GM12878 (cell line): Measurements from ENCODE around the gene C1QTNF9B. TPM values are rescaled to one million over a fixed set of nuclear protein-coding genes. Genes with fewer than 3 reads are reported as not detected.

Source experiments
- ATAC-seq: fragments of 200-7000 bp; cut with Tn5 transposase; 3 replicates; pipeline ENCODE4 v1.9.1; 2020; ENCODE audit warnings: mild to moderate bottlenecking, moderate library complexity
- BruUV-seq: library from RNA; stranded (reverse); fragments of 400-500 nt; replicated peaks from 2 replicates; lab custom pipeline; 2021; lab: Mats Ljungman, UMichigan
- CTCF ChIA-PET: fragments of 300-600 bp; sonication (Branson Sonifier 250); formaldehyde crosslinking; extraction: SDS; loops from one replicate; lab custom pipeline; 2021; ENCODE audit warnings: inconsistent platforms; lab: Yijun Ruan, JAX
- POLR2A ChIA-PET: fragments of 350-600 bp; formaldehyde crosslinking; extraction: SDS; loops from one replicate; lab custom pipeline; 2021; ENCODE audit warnings: inconsistent platforms; lab: Charles Lee
- RAD21 ChIA-PET: fragments of 300-600 bp; sonication (Branson Sonifier 250); formaldehyde crosslinking; loops from one replicate; lab custom pipeline; 2023; ENCODE audit warnings: antibody characterized with exemption; ENCODE audit not compliant: unreplicated experiment; lab: Charles Lee
- SMC1A ChIA-PET: fragments of 300-600 bp; sonication (Branson Sonifier 250); formaldehyde crosslinking; loops from one replicate; lab custom pipeline; 2023; ENCODE audit not compliant: unreplicated experiment, uncharacterized antibody; lab: Charles Lee
- DNase-seq: peaks from one replicate; pipeline ENCODE4 v3.0.0-alpha.2; 2011; ENCODE audit warnings: low read depth, low spot score
- FAIRE-seq: peaks from 3 replicates; lab custom pipeline; 2011; peaks lifted over from hg19 to GRCh38; lab: Jason Lieb, UNC
- H2AFZ ChIP-seq: 2 replicates; pipeline ENCODE4 v1.6.0; 2011; ENCODE audit warnings: low read depth, low read length, control low read depth; ENCODE audit not compliant: control insufficient read depth
- H3K27ac ChIP-seq: 2 replicates; pipeline ENCODE4 v1.5.1; 2011; ENCODE audit warnings: control low read depth; ENCODE audit not compliant: control insufficient read depth, insufficient read depth
- H3K27me3 ChIP-seq, 2 experiments: replicated peaks in 1 of 2; 2 replicates each; pipeline versions ENCODE4 v1.6.0 to v1.6.1; 2011; ENCODE audit warnings: low read length in 1 of 2; ENCODE audit not compliant: control insufficient read depth in 2 of 2, insufficient read depth in 2 of 2
- H3K36me3 ChIP-seq, 2 experiments: 2 replicates each; pipeline ENCODE4 v1.5.1; 2011; ENCODE audit warnings: low read length in 1 of 2; ENCODE audit not compliant: control insufficient read depth in 2 of 2, insufficient read depth in 2 of 2
- H3K4me1 ChIP-seq: 2 replicates; pipeline ENCODE4 v1.6.1; 2011; ENCODE audit warnings: mild to moderate bottlenecking, low read length, moderate library complexity, mixed read lengths; ENCODE audit not compliant: control insufficient read depth, insufficient read depth
- H3K4me2 ChIP-seq: 2 replicates; pipeline ENCODE4 v1.6.0; 2011; ENCODE audit warnings: control low read depth; ENCODE audit not compliant: control insufficient read depth, insufficient read depth
- H3K4me3 ChIP-seq: fragments of 200-600 bp; sonication (generic); 2 replicates; pipeline ENCODE4 v1.5.1; 2016
- H3K79me2 ChIP-seq: 2 replicates; pipeline ENCODE4 v1.6.0; 2011; ENCODE audit warnings: low read length; ENCODE audit not compliant: control insufficient read depth, insufficient read depth
- H3K9ac ChIP-seq: 2 replicates; pipeline ENCODE4 v1.8.0; 2011; ENCODE audit warnings: low read length, control low read depth, mixed read lengths; ENCODE audit not compliant: control insufficient read depth, insufficient read depth
- H3K9me3 ChIP-seq: replicated peaks from 3 replicates; pipeline ENCODE4 v1.5.1; 2011; ENCODE audit warnings: mild to moderate bottlenecking, low read length; ENCODE audit not compliant: control insufficient read depth, insufficient read depth
- H4K20me1 ChIP-seq: 2 replicates; pipeline ENCODE4 v1.6.0; 2011; ENCODE audit not compliant: control insufficient read depth, insufficient read depth
- BACH1 ChIP-seq: fragments of 450-650 bp; IDR thresholded peaks from 2 replicates; pipeline ENCODE4 v1.6.1; 2017; ENCODE audit warnings: mild to moderate bottlenecking, borderline replicate concordance
- BRCA1 ChIP-seq: IDR thresholded peaks from 2 replicates; pipeline ENCODE4 v1.6.1; 2011; ENCODE audit warnings: low read depth, low read length, improper control_type of control experiment
- CEBPB ChIP-seq, 2 experiments: fragments of 150-350 bp in 1 of 2; IDR thresholded peaks; 2 replicates each; pipeline ENCODE4 v1.6.1; 2012 to 2014; ENCODE audit warnings: low read depth in 2 of 2, low read length in 2 of 2, borderline replicate concordance in 1 of 2, inconsistent platforms in 1 of 2
- CREB1 ChIP-seq: IDR thresholded peaks from 2 replicates; pipeline ENCODE4 v1.6.1; 2012; ENCODE audit warnings: low read depth, mild to moderate bottlenecking, inconsistent platforms
- FOS ChIP-seq: IDR thresholded peaks from 3 replicates; pipeline ENCODE4 v1.6.1; 2011; ENCODE audit warnings: borderline replicate concordance; ENCODE audit not compliant: insufficient read length; ENCODE audit errors: extremely low read depth
- FOXM1 ChIP-seq: IDR thresholded peaks from 2 replicates; pipeline ENCODE4 v1.6.1; 2012; ENCODE audit warnings: low read depth, mild to moderate bottlenecking, inconsistent platforms, low read length, moderate library complexity
- HDAC2 ChIP-seq: fragments of 200-600 bp; sonication (generic); IDR thresholded peaks from 2 replicates; pipeline ENCODE4 v1.6.1; 2017
- IKZF1 ChIP-seq: fragments of 450-650 bp; conservative IDR thresholded peaks from 2 replicates; pipeline ENCODE4 v1.6.1; 2017; ENCODE audit warnings: antibody characterized with exemption, mild to moderate bottlenecking
- MTA3 ChIP-seq: IDR thresholded peaks from 2 replicates; pipeline ENCODE4 v1.6.1; 2012; ENCODE audit warnings: low read length, inconsistent platforms, borderline replicate concordance
- NFIC ChIP-seq: IDR thresholded peaks from 2 replicates; pipeline ENCODE4 v1.6.1; 2012; ENCODE audit warnings: low read depth, mild to moderate bottlenecking, inconsistent platforms, low read length, moderate library complexity
- NFXL1 ChIP-seq: fragments of 450-650 bp; IDR thresholded peaks from 2 replicates; pipeline ENCODE4 v1.6.1; 2017; ENCODE audit warnings: antibody characterized with exemption, mild to moderate bottlenecking, borderline replicate concordance
- NR2C2 ChIP-seq: IDR thresholded peaks from 2 replicates; pipeline ENCODE4 v1.6.1; 2011; ENCODE audit warnings: borderline replicate concordance, low read depth; ENCODE audit not compliant: control insufficient read depth, insufficient read length
- POLR2A ChIP-seq: IDR thresholded peaks from 2 replicates; pipeline ENCODE4 v1.6.1; 2011; ENCODE audit warnings: low read depth, mild to moderate bottlenecking, low read length
- POU2F2 ChIP-seq: IDR thresholded peaks from 3 replicates; pipeline ENCODE4 v1.6.1; 2011; ENCODE audit warnings: low read depth, mild to moderate bottlenecking, low read length, borderline replicate concordance
- RAD51 ChIP-seq: fragments of 450-650 bp; IDR thresholded peaks from 2 replicates; pipeline ENCODE4 v1.6.1; 2016; ENCODE audit warnings: moderate library complexity, mild to moderate bottlenecking, inconsistent platforms
- SIX5 ChIP-seq: IDR thresholded peaks from 2 replicates; pipeline ENCODE4 v1.6.1; 2011; ENCODE audit warnings: mild to moderate bottlenecking, low read depth, low read length, moderate library complexity; ENCODE audit not compliant: severe bottlenecking
- TAF1 ChIP-seq: IDR thresholded peaks from 2 replicates; pipeline ENCODE4 v1.6.1; 2011; ENCODE audit warnings: mild to moderate bottlenecking, low read depth, low read length, borderline replicate concordance
- WGBS: methylation state at CpG from one replicate; pipeline ENCODE4 v1.1.6; 2016; ENCODE audit warnings: low lambda C conversion rate; ENCODE audit not compliant: insufficient replicate concordance, insufficient coverage; ENCODE audit errors: missing lambda C conversion rate; 5-methylcytosine and 5-hydroxymethylcytosine counted together
- in situ Hi-C: fragments of 300-500 bp; cut with MboI; formaldehyde crosslinking; loops from 9 replicates; pipeline ENCODE4 v1.14.3; 2018; ENCODE audit warnings: mixed read lengths
- intact Hi-C: fragments of 100-400 bp; cut with micrococcal nuclease; formaldehyde crosslinking; loops from one replicate; pipeline ENCODE4 v1.14.2; 2022; ENCODE audit not compliant: unreplicated experiment
- polyA plus RNA-seq, 11 experiments: library from polyadenylated mRNA; depleted of rRNA in 4 of 11; unstranded in 6 of 11; stranded (reverse) in 5 of 11; fragments of >200 nt; fragmentation: Nextera tagmentation in 4 of 11; fragmentation: Illumina TruSeq in 1 of 11; extraction: Ambion mirVana in 4 of 11; extraction: Trizol in 1 of 11; gene quantifications; 1 replicate in 1 of 11; 2 replicates in 10 of 11; pipeline versions ENCODE4 v1.2.1 to v1.2.3, GENCODE V29; 2011 to 2016; ENCODE audit warnings: inconsistent platforms in 2 of 11, missing spikeins in 2 of 11, low read depth in 1 of 11
- total RNA-seq, 4 experiments: library from RNA; depleted of rRNA in 3 of 4; stranded (reverse); fragments of >200 nt in 3 of 4; fragmentation: Illumina TruSeq in 1 of 4; extraction: Trizol in 1 of 4; gene quantifications; 2 replicates each; pipeline versions ENCODE4 v1.2.1 to v1.2.3, GENCODE V29; 2013 to 2021

Gene C1QTNF9B
- total and polyA plus RNA-seq, 10 of the 15 experiments (the other 5 are each of a cell fraction or from before 2014, with no cell fraction given), result 0.10 to 0.48 (median 0.32) TPM; not detected in 6

DNA sequence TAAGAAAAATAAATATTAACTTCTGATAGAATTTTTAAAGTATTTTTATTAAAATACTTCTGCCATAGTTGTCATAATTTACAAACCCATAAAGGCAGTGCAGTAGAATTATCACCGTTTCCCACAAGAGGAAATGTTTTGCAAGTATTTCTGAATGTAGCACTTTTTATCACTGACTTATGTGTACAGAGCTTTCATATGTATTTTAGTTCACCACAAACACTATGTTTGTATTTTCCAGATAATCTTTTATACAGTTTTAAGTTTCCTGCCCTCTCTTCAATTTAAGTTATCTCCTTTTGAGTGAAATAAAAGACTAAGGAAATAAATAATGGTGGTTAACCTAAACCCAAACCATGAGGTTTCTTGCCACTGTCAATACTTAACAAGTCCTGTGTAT, 32.3 kb downstream of the C1QTNF9B start:
- CTCF ChIA-PET, result no interaction called here
- in situ Hi-C loops, result no loop called here

DNA sequence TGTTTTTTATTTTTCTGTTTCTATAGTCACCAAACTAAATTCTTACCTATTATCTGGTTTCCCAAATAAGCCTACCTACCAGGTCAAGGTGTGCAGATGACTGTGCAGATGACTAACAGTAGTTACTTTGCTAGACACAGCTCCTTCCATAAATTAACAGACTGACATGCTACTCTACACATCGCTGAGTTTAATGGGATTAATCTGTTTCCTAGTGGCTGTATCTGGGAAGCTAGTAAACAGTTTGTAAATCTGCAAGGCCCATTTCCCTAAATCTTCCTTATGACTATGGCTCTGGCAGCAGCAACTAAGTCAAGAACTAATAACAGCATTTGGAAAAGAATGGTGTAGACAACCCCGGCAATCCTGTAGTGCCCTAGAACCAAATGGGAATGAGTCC, 36.0 kb downstream of the C1QTNF9B start:
- POLR2A ChIA-PET, result no interaction called here
- DNase-seq, result no peak
- CTCF ChIA-PET, result interaction anchor here (0.8 to 1.3 kb wide), 3 partner anchors 37 to 83 kb away, joined by 3 to 4 read pairs (median 3); no protein-coding TSS in a partner anchor
- Histone ChIP-seq H3K4me3 (no peak overlapping the region), H3K4me1 (no peaks in the 10 kb centered on the region; the same call in 1 of the 2 replicates), H3K9me3 (no peaks in the 10 kb centered on the region), H3K36me3 (no peaks in the 10 kb centered on the region), H4K20me1 (no peaks in the 10 kb centered on the region), H3K27me3 (no peaks in the 10 kb centered on the region), H3K4me2 (no peak overlapping the region), H3K9ac (no peak overlapping the region), H3K79me2 (no peaks in the 10 kb centered on the region), H3K27ac (no peak overlapping the region), H2AFZ (no peak overlapping the region)
- RAD21 ChIA-PET, result interaction anchor here (0.5 to 0.9 kb wide), 3 partner anchors 10 to 50 kb away, joined by 3 read pairs; no protein-coding TSS in a partner anchor
- SMC1A ChIA-PET, result interaction anchor here (1.2 to 2.2 kb wide), 3 partner anchors 16 to 68 kb away, joined by 3 to 6 read pairs (median 3); no protein-coding TSS in a partner anchor
- 98% methylated on average over 2 of the region's 2 CpGs for WGBS
- intact Hi-C loops (no loop called here), in situ Hi-C loops (no loop called here)
- no peak for TF ChIP-seq NFIC
- no peak for TF ChIP-seq IKZF1
- no peak for TF ChIP-seq FOXM1
- no peak for TF ChIP-seq FOS
- no peak for TF ChIP-seq POLR2A
- FAIRE-seq, result no peak
- ATAC-seq, result no peak
- no TSS peak for BruUV-seq

More for the DNA sequence above, 32.3 kb downstream of the C1QTNF9B start:
- ChIA-PET SMC1A (no interaction called here), RAD21 (interaction anchor here (1.2 kb wide), 1 partner anchor 9 kb away, joined by 3 read pairs; no protein-coding TSS in a partner anchor), POLR2A (no interaction called here)
- no TSS peak for BruUV-seq
- Histone ChIP-seq H3K27me3 (no peaks in the 10 kb centered on the region), H3K27ac (no peak overlapping the region), H3K4me2 (no peak overlapping the region), H4K20me1 (no peaks in the 10 kb centered on the region), H3K9me3 (no peaks in the 10 kb centered on the region), H3K36me3 (no peaks in the 10 kb centered on the region), H2AFZ (no peak overlapping the region), H3K4me3 (no peak overlapping the region), H3K79me2 (no peaks in the 10 kb centered on the region), H3K9ac (no peak overlapping the region), H3K4me1 (no peaks in the 10 kb centered on the region)
- 52% methylated on average over 1 of the region's 1 CpG for WGBS
- intact Hi-C loops, result no loop called here
- no peak for TF ChIP-seq HDAC2
- TF ChIP-seq CEBPB (IDR thresholded peaks at IDR 0.05; ENCODE audit: borderline replicate concordance in 1 of 2, low read depth in 2 of 2, low read length in 2 of 2), result no peak
- no peak for TF ChIP-seq BRCA1
- no peak for TF ChIP-seq NFXL1
- no peak for TF ChIP-seq BACH1
- TF ChIP-seq POU2F2, result no peak
- no peak for TF ChIP-seq CREB1
- no peak for TF ChIP-seq SIX5
- no peak for TF ChIP-seq RAD51
- TF ChIP-seq NR2C2, result no peak
- TF ChIP-seq TAF1, result no peak
- TF ChIP-seq MTA3, result no peak
- FAIRE-seq (no peak), ATAC-seq (no peak), DNase-seq (no peak)
